TTC549 (cell line): ENCODE measurements around the gene SNX22.
"Not testable (repeated sequence)": the region's sequence is repeated elsewhere in the genome, so short reads cannot be mapped to it uniquely, and the experiment has no call there.

ENCODE experiments used
- FAIRE-seq: peaks from 2 replicates; lab custom pipeline; 2012; peaks lifted over from hg19 to GRCh38; lab: Jason Lieb, UNC

The SNX22 gene

DNA sequence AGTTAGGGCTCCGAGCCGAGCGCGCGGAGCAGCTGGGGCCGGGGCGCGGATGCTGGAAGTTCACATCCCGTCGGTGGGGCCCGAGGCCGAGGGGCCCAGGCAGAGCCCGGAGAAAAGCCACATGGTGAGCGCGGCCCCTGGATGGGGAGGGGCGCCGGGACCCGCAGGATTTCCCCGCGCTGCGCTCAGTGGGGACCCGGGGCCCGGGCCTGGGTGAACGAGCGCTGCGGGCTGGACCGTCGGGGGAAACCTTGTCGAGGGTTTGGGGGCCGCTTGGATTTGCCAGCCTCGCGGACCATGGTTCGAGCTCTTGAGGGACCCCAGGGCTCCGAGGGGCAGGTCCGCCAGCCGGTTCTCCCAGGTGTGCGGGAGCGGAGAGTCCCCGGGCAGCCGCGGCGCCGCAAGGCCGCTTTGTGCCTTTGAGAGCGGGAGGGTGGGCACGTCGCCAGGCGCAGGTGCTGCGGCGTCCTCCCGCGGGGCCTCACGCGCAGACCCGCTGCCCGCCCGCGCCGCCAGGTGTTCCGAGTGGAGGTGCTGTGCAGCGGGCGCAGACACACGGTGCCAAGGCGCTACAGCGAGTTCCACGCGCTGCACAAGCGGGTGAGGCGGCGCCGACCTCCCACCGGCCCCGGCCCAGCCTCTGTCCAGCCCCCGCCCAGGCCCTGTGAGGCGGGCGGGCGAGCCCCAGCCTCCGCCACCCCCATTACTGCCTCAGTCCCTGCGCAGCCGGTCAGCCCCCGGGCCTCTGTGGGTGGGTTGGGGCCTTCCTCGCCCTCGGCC lies at the start of gene SNX22:
Gene SNX22, plus strand, starts transcription at position 5 of the 780 bp plus-strand sequence. Its CDS starts 45 bp downstream, at position 50.
- FAIRE-seq: no peak

DNA sequence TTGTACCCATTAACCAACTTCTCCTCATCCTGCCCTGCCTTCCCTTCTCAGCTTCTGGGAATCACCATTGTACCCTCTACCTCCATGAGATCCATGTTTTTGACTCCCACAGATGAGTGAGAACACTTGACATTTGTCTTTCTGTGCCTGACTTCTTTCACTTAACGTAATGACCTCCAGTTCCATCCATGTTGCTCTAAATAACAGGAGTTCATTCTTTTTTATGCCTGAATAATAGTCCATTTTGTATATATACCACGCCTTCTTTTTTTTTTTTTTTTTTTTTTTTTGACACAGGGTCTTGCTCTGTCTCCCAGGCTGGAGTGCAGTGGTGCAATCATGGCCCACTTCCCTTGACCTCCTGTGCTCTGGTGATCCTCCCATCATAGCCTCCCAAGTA lies 49.0 kb upstream of the SNX22 start:
- FAIRE-seq: no peak

DNA sequence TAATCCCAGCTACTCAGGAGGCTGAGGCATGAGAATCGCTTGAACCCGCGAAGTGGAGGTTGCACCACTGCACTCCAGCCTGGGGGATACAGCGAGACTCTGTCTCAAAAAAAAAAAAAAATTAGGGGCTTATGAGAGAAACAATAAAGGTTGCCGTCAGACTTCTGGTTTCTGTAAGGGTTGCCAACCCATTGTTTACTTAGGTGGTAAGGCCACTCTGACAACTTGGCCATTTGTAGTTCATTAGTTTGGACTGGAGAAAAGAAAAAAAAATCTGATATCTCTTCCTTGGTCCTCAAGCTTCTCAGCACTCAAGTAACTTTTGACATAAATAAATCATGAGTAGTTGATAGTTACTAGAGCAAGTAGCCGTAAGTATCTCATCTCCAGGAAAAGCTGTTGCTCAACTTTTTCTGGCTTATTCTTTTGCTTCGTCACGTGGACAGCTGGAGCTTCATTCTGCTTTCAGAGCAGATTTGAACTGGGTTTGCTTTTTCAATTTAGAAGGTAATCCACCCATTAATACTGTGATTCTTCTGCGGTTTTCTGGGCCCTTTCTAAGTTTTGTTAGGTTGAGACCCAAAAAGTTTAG lies 46.3 kb upstream of the SNX22 start:
- FAIRE-seq: no peak

DNA sequence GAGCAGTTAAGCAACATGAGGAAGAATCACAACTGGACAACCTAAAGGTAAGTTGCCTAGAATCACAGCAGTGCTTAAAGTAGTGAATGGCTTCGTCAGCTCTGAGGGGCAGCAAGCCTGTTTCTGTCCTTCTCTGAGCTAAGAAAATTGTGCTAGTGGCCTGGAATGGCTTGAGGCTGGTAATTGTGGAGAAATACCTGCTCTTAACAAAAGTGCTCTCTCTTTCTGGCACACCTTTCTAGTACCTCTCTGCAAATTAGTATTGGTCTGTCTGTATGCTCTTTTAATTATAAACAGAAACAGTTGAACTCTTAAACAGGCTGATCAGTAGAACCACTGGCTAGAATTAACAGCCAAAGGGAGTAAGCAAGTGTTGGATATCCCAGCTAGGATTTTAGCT lies 44.2 kb upstream of the SNX22 start:
- FAIRE-seq: no peak

DNA sequence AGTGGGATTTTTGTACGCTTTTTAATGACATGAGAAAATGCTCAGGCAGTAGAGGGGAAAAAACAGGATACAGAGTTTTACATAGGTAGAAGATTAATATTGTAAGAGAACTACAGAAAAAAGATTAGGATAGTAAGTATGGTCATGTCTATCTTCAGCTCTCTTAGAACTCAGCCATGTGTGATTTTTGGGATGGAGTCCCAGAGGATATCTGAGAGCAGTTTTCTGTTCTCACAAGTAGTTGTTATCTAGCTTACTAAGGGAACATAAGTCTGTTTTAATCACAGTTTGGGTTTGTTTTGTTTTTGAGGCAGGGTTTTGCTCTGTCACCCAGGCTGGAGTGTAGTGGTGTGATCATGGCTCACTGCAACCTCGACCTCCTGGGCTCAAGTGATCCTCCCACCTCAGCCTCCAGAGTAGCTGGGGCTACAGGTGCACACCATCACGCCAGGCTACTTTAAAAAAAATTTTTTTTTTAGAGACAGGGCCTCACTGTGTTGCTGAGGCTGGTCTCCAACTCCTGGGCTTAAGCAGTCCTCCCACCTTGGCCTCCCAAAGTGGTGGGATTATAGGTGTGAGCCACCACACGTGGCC lies 41.3 kb upstream of the SNX22 start:
- FAIRE-seq: not testable (repeated sequence)

DNA sequence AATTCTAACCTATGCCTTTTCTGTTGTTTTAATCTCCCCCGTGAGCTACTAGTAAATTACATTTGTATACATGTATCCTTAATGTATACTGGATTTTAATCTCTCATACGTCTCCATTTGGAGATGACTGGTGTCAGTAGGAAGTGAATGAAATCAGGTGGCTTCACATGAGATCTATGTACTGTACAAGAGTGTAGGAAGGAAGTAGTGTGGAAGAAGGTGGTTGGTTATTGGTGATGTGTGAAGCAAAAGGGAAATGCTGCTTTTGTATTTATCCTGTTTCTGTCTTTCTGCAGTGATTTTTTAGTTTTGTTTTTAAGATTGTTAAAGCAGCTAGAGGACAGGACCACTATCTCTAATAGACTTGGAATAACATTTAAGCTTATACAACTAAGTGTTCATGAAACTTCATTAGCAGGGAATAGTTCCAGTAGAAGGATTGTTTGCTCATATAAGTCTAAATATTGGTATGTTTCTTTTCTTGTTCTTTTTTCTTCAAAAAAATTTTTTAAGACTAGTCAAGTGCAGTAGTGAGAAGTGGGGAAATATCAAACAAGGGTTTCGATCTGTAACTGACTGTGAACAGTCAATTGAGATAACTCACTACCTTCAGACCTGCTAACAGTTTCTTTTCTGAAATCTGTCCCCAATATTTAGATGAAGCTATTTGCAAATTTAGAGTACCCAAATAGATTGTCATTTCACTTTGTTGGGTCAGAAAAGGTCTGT lies 40.4 kb upstream of the SNX22 start:
- FAIRE-seq: no peak

DNA sequence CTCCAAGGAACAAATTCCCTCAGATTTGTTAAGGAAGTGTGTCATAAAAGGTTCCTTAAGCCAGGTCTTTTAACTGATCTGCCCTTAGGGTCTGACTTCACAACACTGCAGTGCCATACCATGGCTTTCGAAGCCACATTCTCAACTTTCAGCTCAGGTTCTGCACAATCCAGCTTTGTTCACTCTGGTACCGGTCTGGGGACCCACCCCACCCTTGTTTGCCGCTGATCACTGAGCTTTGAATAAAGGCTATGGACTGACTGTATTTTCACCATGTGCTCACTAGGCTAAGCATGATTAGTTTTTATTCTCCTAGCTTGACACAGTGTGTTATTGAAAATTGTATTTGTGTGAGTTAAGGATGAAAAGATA lies 39.9 kb upstream of the SNX22 start:
- FAIRE-seq: no peak

DNA sequence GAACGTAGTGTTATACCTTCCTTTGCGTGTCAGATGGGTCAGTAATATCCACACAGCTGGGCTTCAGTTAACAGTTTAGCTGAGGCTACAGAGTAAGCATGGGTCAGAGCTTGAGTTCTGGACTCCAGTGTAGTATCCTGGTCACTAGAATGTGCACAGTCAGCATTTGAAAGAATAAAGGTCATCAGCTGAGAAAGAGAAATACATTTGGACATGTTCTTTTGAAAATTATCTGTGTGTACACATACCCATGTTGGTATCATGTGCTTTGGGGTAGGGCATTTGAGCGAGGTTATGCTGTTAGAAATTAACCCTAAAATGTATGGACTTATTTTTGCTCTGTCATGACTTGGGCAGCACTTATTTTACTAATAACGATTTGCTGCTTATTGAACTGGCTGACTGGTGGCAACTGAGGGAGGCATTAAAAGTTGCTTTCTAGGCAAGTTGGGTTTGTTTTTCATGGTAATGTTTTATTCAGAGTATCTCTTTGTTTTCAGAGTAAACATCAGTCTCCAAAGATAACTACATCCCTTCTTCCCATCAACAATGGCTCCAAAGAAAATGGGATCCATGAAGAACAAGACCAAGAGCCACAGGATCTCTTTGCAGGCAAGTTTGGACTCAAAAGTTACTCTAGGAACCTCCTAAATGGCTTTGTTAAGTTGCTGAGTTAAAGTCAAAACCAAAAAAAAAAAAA lies 39.3 kb upstream of the SNX22 start:
- no peak for FAIRE-seq

DNA sequence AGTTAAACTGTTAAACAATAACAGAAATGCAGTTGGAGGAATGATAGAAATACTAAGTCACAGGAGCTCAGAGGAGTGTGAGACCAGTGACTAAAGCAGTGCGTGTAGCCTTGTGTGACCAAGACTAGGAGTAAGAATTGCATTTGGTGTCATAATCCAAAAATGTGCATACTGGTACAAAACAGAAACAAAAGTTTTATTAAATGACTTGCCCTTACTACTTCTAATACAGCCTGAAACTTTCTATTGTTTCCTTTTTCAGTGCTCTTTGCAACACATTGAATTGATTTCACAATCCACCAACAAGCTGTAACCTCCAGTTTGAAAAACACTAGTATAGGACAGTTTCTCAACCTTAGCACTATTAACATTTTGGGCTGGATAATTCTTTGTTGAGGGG lies 38.6 kb upstream of the SNX22 start:
- FAIRE-seq: no peak

DNA sequence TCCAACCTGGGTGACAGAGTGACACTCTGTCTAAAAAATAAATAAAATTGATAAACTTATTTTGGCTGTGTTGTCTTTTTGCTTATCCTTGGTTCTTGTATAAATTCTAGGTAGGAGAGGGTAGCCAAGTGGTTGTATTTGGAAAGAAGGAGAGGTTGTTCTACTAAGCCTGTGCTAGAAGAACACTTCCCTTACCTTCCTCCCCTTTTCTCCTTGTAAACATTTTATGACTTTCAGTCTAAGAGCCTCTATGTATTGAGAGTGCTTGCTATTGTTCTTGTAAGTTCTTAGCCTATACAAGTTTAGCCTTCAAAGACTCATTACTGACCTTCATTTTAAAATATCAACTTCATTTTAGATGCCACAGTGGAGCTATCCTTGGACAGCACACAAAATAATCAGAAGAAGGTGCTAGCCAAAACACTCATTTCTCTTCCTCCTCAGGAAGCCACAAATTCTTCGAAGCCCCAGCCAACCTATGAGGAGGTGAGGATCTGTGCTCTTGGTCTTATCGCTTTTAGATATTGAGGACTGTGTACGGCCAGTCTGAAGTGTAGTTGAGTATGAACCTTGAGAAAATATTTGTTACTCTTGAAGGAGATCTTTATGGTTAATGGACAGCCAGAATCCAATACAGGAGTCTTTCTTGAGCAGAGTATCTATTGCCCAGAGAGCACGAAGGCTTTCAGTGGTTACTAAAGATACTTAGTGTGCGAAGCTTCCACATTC lies 33.6 kb upstream of the SNX22 start:
- FAIRE-seq: no peak

DNA sequence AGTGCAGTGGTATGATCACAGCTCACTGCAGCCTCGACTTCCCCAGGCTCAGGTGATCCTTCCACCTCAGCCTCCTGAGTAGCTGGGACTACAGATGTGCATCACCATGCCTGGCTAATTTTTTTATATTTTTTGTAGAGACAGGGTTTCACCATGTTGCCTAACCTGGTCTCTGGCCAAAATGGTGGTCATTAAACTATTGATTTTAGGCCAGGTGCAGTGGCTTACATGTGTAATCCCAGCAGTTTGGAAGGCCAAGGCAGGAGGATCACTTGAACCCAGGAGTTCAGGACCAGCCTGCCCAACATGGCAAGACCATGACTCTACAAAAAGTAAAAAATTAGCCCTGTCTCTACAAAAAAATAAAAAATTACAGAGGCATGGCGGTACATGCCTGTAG lies 31.2 kb upstream of the SNX22 start:
- not testable (repeated sequence) for FAIRE-seq

DNA sequence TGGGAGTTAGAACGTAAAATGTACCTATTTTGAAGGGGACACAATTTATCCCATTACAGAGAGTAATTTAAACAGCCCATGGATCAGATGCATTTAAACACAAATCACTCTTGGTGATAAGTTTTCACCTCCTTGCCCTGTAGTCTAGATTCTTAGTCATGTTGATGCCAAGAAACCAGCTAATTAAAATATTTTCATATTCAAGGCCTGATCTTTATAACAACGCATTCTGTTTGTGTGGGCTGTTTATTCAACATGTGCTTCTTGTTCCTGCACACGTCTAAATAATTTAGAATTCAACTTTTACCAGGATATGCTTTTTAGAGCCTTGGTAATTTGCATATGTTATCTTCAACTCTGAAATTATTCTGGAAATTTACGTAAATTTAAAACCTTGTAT lies 29.9 kb upstream of the SNX22 start:
- no peak for FAIRE-seq

DNA sequence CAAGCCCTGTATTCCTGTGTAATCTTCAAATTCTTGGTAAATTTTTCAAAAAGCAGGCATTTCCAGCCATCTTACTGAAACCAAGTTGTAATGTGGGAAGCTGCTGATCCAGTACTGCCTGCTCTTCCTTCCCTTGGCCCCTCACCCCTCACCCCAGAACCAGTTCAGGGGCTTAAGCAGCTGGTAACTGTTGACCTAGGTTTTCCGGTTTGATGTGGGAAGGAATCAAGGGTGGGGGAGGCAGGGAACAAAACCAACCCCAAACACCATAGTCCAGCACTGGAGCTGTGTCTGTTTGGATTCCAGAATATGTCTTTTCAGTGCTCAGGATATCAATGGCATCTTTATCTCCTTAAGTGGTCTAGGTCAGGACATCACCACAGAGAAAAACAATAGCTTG lies 29.1 kb upstream of the SNX22 start:
- FAIRE-seq: no peak

DNA sequence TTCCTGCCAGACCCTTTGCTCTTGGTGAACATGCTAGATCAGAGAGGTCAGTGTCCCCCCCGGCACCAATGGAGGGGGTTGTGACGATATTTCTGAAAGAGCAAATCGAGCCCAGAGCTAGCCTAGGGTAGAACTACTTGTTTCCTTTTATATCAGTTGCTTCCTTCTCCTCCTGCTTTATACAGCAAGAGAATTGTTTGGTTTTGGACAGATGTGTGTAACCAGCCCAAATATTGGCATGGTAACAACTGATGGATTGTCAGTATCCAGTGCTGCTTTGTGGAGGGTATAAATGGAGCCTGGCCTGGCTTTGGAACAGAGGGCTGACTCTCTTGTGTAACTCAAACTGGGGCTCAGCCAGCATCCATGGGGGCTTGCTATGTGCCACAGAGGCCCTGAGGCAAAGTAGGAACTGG lies 28.6 kb upstream of the SNX22 start:
- FAIRE-seq: no peak

DNA sequence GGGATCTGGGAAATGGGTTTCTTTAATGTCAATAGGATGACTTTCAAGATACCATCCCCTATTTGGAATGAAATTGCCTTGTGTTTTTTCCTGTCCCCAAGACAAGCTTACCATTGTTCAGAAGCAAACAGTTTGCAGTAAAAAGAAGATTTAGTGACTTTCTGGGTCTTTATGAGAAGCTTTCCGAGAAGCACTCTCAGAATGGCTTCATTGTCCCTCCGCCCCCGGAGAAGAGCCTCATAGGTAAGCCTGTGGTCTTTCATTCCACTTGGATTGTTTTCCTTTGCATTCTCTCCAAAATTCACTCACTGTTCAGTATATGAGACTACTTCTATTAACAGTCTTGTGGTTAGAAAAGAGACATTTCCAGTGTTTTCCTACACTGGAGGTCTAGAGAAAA lies 25.6 kb upstream of the SNX22 start:
- FAIRE-seq: no peak

DNA sequence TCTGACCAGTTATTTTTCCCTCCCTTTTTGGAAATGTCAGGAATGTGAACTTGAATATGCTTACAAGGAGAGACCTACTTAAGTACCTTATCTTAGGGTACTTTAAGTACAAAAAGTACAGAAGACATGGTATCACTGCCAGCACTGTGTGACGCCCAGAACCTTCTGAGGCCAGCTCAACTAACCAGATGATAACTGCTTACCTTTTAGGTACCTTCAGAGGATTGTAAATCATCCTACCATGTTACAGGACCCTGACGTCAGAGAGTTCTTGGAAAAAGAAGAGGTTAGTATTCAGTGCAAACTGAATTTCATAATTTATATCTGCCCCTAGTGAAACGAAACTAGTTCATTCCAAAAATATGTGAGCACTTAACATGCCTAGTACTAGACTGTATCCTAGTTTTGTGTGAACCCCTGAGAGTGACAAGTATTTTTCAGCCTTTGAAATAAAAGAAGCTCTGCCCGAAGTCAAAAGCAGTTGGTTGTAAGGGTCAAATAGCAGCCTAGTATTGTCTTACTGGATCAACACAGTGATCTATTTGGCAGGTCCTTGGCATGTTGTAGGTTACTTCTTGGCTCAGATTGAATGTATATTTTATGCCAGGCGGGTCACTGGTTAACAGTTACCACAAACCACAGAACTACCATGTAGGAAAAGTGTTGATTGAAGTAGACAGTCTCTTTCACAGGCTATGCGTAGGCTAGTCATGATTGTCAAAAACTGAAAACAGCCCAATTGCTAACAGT lies 23.8 kb upstream of the SNX22 start:
- no peak for FAIRE-seq

DNA sequence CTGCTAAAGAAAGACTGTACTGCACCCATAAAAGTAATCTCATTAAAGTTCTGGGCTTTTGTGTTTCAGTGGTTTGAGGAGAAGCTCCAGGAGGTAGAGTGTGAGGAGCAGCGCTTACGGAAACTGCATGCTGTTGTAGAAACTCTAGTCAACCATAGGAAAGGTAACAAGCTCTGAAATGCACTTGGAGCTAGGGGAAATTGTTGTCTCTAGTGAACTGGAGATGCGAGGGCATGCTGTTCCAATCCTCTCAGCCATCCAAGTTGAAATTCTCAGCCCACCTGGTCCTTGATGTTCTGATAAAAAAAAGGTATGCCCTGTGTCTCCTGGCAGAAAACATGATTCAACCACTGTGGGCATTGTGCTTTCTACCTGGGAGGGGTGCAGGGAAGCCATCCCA lies 21.4 kb upstream of the SNX22 start:
- FAIRE-seq: no peak

DNA sequence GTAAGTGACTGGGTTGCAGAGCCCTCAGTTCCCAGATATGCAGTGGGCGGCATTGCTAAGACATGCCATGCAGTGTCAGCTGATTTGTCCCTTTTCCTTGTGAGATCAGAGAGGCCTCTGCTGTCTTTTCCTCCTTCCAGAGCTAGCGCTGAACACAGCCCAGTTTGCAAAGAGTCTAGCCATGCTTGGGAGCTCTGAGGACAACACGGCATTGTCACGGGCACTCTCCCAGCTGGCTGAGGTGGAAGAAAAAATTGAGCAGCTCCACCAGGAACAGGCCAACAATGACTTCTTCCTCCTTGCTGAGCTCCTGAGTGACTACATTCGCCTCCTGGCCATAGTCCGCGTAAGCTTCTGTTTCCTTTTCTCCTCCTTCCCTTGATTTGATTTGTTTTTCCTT lies 20.0 kb upstream of the SNX22 start:
- no peak for FAIRE-seq

DNA sequence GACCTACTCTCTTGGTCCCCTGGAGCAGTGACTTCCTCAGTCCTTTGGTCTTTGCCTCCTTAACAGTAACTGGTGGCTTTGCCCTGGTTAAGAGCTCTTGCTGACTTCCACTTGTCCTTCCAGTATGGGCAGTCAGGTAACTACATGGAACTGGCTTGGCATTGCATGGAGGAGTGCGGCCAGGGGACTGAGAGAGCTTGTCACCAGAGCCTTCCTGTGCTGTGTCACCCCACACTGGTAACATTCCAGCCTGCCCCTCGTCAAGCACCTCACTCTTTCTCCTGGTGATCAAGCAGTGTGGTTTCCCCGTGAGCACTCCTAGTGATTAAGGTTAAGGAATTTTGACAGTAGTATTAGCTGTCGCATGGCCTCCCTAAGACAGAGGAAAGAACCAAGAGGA lies 19.3 kb upstream of the SNX22 start:
- FAIRE-seq: no peak

DNA sequence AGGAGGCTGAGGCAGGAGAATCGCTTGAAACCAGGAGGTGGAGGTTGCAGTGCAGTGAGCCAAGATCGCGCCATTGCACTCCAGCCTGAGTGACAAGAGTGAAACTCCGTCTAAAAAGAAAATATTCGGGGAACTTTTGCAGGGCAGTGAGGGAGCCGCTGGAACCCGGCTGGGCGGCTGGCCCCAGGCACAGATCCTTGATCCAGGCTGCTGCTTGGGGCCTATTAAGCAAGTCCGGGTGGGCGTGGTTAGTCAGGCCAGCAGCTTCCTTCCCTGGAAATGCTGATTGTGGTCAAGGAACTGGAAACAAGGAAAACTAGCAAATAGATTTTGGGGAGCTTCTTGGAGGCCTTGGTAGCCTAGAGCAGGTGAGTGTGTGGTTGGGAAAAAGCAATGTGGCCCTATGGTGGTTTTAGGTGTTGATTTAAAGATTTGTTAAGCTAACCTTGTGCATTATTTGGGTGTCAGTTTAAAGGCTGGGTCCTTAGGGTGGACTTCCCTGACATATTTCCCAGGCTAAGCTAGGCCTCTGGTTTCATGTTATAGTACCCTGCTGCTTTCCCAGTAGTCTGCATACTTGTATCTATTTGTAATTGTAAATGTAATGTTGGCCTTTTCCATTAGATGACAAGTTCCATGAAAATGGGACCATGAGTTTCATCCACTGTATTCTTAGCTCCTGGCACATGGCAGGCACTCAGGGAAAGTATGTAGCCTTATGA lies 17.7 kb upstream of the SNX22 start:
- FAIRE-seq: no peak
